Measurements from ENCODE around the gene CHMP2A. TPM values are rescaled to one million over a fixed set of nuclear protein-coding genes. Genes with fewer than 3 reads are reported as not detected.

The CHMP2A gene
- total RNA-seq, 1 experiment from 2014 or later, result 191 TPM

DNA sequence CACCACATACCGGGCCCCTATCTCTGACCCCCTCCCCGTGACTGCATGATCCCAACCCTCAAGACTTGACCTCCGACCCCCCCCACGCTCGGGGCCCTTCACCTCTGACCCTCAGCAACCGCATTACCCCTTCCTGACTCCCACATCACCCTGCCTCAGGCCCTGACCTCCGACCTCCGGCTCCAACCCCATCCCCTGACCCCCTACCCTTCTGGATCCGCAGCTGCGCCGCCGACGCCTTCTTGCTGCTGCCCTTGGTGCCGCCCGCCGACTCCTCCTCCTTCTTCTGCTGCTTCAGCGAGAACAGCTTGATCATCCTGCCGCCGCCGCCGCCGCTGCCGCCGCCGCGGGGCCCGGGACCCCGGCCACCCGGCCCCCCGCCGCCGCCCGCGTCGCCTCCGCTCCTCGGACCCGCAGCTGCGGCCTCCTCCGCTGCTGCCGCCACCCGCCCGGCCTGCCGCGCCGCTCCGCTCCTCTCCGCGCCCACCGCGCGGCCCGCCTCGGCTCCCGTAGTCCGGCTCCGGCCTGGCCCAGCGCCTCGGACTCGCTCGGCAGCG is 3.2 kb upstream of the CHMP2A start, which contains the start of gene UBE2M:
UBE2M (minus strand) TSS at position 546 of the 557 bp plus-strand sequence; CDS start at position 316, 230 bp downstream.
- intact Hi-C loops (cut with micrococcal nuclease; ENCODE audit: unreplicated experiment), result no loop called here
- DNase-seq (ENCODE audit: low read depth, low spot score) (no peak), ATAC-seq (no peak)
- peak within 1 kb of the TSS; percentile 66 to 100 for H3K4me3 ChIP-seq (ENCODE audit: low read depth in 2 of 2, low read length in 2 of 2)
- in situ Hi-C loops (cut with HindIII; ENCODE audit: low pct_unique_long_range_greater_than_20kb, low sequenced_read_pairs), result no loop called here
- BruUV-seq (replicated peaks), result no TSS peak
- peaks cover 42% of the 10 kb centered on the region for H3K4me1 ChIP-seq (ENCODE audit: control insufficient read depth, insufficient read depth, low read length)
- H3K27ac ChIP-seq (ENCODE audit: low read length), result peak within 1 kb of the TSS; percentile 100
- no peaks in the 10 kb centered on the region; the same call in 1 of the 2 replicates for H3K36me3 ChIP-seq (ENCODE audit: control insufficient read depth, insufficient read depth, low read length)
- TF ChIP-seq, protein P1, sequence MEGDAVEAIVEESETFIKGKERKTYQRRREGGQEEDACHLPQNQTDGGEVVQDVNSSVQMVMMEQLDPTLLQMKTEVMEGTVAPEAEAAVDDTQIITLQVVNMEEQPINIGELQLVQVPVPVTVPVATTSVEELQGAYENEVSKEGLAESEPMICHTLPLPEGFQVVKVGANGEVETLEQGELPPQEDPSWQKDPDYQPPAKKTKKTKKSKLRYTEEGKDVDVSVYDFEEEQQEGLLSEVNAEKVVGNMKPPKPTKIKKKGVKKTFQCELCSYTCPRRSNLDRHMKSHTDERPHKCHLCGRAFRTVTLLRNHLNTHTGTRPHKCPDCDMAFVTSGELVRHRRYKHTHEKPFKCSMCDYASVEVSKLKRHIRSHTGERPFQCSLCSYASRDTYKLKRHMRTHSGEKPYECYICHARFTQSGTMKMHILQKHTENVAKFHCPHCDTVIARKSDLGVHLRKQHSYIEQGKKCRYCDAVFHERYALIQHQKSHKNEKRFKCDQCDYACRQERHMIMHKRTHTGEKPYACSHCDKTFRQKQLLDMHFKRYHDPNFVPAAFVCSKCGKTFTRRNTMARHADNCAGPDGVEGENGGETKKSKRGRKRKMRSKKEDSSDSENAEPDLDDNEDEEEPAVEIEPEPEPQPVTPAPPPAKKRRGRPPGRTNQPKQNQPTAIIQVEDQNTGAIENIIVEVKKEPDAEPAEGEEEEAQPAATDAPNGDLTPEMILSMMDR (IDR thresholded peaks at IDR 0.05), result no peak
- peak; percentile 69; the same call in 1 of the 2 replicates for TF ChIP-seq SIN3A (IDR thresholded peaks at IDR 0.05; ENCODE audit: borderline replicate concordance, insufficient read depth, low read depth, low read length)
- ChIA-PET CTCF (no interaction called here), POLR2A (interaction anchor here (0.6 to 0.9 kb wide), 2 partner anchors 37 to 398 kb away, joined by 3 read pairs; no protein-coding TSS in a partner anchor)
- no peaks in the 10 kb centered on the region for H3K27me3 ChIP-seq (ENCODE audit: control insufficient read depth, insufficient read depth, low read length)
- no peaks in the 10 kb centered on the region for H3K9me3 ChIP-seq (ENCODE audit: control insufficient read depth, insufficient read depth, low read depth, low read length)

DNA sequence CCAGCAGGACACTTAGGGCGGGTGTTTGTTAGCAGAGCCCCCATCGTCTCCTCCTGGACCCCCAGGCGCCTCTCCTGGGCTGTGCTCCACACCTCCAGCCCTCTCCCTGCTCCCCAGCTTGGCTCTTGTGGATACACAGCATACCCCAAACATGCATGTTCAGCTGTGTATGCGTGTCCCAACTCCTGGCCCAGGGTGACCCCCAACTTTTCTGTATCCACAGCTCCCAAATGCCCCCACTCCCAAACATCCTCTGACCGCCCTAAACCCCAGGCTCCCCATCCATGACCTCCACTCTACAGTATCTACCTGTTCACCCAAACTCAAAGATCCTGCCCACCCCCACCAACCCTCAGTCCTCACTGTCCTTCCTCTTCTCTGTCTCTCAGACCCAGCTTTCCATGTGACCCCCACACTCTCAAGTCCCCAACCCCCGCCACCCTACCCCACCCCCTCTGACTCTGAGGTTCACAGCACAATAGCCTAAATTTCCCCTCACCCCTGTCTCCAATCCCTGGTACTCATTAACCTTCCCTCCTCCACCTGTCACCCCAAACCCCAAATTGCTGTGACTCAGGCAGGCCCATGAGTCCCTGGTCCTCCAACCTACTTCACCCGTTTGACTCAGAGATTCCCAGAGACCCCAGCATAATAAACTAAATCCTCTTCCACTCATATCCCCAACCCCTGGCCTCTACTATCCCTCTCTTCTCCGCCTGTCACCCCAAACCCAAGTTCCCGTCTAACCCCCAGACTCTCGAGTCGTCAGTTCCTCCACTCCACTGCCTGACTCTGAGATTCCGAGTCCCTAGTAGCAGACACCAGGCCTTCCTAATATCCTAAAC is 2.5 kb upstream of the CHMP2A start:
- H3K9me3 ChIP-seq (ENCODE audit: control insufficient read depth, insufficient read depth, low read depth, low read length), result no peaks in the 10 kb centered on the region
- no peak for DNase-seq (ENCODE audit: low read depth, low spot score)
- in situ Hi-C loops (cut with HindIII; ENCODE audit: low pct_unique_long_range_greater_than_20kb, low sequenced_read_pairs) (no loop called here), intact Hi-C loops (cut with micrococcal nuclease; ENCODE audit: unreplicated experiment) (no loop called here)
- H3K27ac ChIP-seq (ENCODE audit: low read length), result peak overlapping the region; percentile 84
- BruUV-seq (replicated peaks), result no TSS peak
- CTCF ChIA-PET, result interaction anchor here (0.5 kb wide), 1 partner anchor 788 kb away, joined by 8 read pairs; the partner anchor contains the start of gene ZNF586
- no peaks in the 10 kb centered on the region; the same call in 1 of the 2 replicates for H3K36me3 ChIP-seq (ENCODE audit: control insufficient read depth, insufficient read depth, low read length)
- H3K27me3 ChIP-seq (ENCODE audit: control insufficient read depth, insufficient read depth, low read length), result no peaks in the 10 kb centered on the region
- peak overlapping the region; percentile 66 to 100 for H3K4me3 ChIP-seq (ENCODE audit: low read depth in 2 of 2, low read length in 2 of 2)
- ATAC-seq, result no peak
- TF ChIP-seq, protein P1 (IDR thresholded peaks at IDR 0.05), result no peak
- TF ChIP-seq SIN3A (IDR thresholded peaks at IDR 0.05; ENCODE audit: borderline replicate concordance, insufficient read depth, low read depth, low read length), result no peak
- TF ChIP-seq, protein P2, sequence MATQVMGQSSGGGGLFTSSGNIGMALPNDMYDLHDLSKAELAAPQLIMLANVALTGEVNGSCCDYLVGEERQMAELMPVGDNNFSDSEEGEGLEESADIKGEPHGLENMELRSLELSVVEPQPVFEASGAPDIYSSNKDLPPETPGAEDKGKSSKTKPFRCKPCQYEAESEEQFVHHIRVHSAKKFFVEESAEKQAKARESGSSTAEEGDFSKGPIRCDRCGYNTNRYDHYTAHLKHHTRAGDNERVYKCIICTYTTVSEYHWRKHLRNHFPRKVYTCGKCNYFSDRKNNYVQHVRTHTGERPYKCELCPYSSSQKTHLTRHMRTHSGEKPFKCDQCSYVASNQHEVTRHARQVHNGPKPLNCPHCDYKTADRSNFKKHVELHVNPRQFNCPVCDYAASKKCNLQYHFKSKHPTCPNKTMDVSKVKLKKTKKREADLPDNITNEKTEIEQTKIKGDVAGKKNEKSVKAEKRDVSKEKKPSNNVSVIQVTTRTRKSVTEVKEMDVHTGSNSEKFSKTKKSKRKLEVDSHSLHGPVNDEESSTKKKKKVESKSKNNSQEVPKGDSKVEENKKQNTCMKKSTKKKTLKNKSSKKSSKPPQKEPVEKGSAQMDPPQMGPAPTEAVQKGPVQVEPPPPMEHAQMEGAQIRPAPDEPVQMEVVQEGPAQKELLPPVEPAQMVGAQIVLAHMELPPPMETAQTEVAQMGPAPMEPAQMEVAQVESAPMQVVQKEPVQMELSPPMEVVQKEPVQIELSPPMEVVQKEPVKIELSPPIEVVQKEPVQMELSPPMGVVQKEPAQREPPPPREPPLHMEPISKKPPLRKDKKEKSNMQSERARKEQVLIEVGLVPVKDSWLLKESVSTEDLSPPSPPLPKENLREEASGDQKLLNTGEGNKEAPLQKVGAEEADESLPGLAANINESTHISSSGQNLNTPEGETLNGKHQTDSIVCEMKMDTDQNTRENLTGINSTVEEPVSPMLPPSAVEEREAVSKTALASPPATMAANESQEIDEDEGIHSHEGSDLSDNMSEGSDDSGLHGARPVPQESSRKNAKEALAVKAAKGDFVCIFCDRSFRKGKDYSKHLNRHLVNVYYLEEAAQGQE (IDR thresholded peaks at IDR 0.05; ENCODE audit: insufficient read depth in 1 of 2, low read depth in 2 of 2, low read length in 1 of 2), result no peak
- no peak for TF ChIP-seq POLR2AphosphoS5 (IDR thresholded peaks at IDR 0.05; ENCODE audit: low read depth, low read length)
- TF ChIP-seq TCF7L2 (IDR thresholded peaks at IDR 0.05; ENCODE audit: low read depth, low read length), result no peak
- H3K4me1 ChIP-seq (ENCODE audit: control insufficient read depth, insufficient read depth, low read length), result peaks cover 42% of the 10 kb centered on the region
- POLR2A ChIA-PET, result interaction anchor here (0.5 to 1.2 kb wide), 2 partner anchors 17 to 18 kb away, joined by 5 to 7 read pairs; no protein-coding TSS in a partner anchor
